ENCODE data around the gene RAD51. TPM values are rescaled to one million over a fixed set of nuclear protein-coding genes. Genes with fewer than 3 reads are reported as not detected.

RAD51 gene
- total and polyA plus RNA-seq, 2 donors (not counting 3 experiments of a cell fraction or from before 2014, with no cell fraction given) = 11.1 to 30.9 TPM

DNA sequence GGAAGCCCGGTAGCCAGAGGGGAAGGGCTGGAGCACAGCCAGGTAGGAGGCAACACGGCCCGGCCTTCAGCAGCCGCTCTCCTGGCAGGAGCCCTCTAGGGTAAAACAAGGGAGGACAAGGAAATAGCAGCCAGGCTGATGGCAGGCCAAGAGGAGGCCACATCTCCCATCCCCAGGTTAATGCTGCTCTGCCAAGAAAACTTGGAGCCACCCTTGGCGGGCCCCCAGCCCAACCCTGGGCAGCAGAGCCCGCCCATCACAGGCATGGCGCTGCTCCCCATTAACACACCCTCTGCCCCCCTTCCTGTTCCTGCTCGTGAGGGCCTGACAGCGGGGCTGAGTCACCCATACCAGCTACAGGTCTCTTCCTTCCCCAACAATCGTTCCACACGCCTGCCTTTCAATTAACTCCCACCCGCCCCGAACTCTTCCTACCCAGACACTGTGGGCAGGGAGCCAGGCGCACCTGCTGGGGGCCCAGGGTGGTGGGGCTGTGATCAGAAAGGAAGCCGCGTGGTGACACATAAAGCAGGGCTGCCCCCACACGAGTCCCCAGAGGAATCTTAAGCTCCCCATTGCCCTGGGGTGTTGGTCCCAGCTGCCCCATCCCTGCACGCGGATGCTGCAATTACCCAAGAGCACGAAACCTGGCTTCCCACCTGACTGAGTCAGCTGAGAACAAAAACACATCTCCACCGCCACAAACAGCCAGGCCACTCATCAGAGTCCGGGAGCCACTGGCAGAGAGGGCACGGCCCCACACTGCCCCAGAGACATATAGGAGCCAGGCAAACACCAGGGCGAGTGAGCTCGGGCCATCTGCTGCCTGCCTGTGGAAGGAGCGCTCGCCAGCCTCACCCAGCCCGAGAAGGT lies 74.5 kb downstream of the RAD51 start, which contains the start of gene C15orf62:
TSS of gene C15orf62 (plus strand) at position 707 of the 873 bp plus-strand sequence. CDS start 516 bp downstream, outside the sequence.
- TF ChIP-seq POLR2AphosphoS5 (IDR thresholded peaks at IDR 0.05; ENCODE audit: insufficient read depth, low read depth, low read length) = peak; percentile 23
- TF ChIP-seq FOS (IDR thresholded peaks at IDR 0.05; ENCODE audit: borderline replicate concordance, insufficient read depth, low read length) = peak; percentile 66
- TF ChIP-seq, protein P1, sequence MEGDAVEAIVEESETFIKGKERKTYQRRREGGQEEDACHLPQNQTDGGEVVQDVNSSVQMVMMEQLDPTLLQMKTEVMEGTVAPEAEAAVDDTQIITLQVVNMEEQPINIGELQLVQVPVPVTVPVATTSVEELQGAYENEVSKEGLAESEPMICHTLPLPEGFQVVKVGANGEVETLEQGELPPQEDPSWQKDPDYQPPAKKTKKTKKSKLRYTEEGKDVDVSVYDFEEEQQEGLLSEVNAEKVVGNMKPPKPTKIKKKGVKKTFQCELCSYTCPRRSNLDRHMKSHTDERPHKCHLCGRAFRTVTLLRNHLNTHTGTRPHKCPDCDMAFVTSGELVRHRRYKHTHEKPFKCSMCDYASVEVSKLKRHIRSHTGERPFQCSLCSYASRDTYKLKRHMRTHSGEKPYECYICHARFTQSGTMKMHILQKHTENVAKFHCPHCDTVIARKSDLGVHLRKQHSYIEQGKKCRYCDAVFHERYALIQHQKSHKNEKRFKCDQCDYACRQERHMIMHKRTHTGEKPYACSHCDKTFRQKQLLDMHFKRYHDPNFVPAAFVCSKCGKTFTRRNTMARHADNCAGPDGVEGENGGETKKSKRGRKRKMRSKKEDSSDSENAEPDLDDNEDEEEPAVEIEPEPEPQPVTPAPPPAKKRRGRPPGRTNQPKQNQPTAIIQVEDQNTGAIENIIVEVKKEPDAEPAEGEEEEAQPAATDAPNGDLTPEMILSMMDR (IDR thresholded peaks at IDR 0.05; ENCODE audit: extremely low read depth in 1 of 2, insufficient read depth in 1 of 2, low read depth in 1 of 2, low read length in 2 of 2) = no peak
- peak; percentile 2 for TF ChIP-seq JUN (IDR thresholded peaks at IDR 0.05; ENCODE audit: borderline replicate concordance, insufficient read depth, insufficient read length, low read depth)
- TF ChIP-seq POLR2A (IDR thresholded peaks at IDR 0.05; ENCODE audit: low read depth, low read length) = no peak
- FAIRE-seq (peak; percentile 94), DNase-seq (ENCODE audit: low read depth, low spot score) (peak; percentile 65)
- Histone ChIP-seq H3K4me3 (replicated peaks in 1 of 3; ENCODE audit: insufficient read depth in 1 of 3, low read depth in 1 of 3, low read length in 3 of 3) (no peak within 1 kb of the TSS), H3K27ac (ENCODE audit: insufficient read depth, low read depth, low read length) (peak within 1 kb of the TSS; percentile 46), H3K79me2 (ENCODE audit: control insufficient read depth, insufficient read depth, low read length) (no peaks in the 10 kb centered on the region), H3K4me2 (ENCODE audit: insufficient read depth, low read length) (peak within 1 kb of the TSS; percentile 57), H3K9me3 (replicated peaks; ENCODE audit: control insufficient read depth, insufficient read depth, low read length) (no peaks in the 10 kb centered on the region), H3K4me1 (ENCODE audit: control insufficient read depth, extremely low read depth, insufficient read depth, low read length) (peaks cover 29% of the 10 kb centered on the region), H3K9ac (replicated peaks; ENCODE audit: extremely low read depth, insufficient read depth, low read length) (peak within 1 kb of the TSS; percentile 24), H3K27me3 (ENCODE audit: control insufficient read depth in 2 of 2, insufficient read depth in 2 of 2, low read length in 2 of 2) (no peaks in the 10 kb centered on the region), H3K36me3 (ENCODE audit: control insufficient read depth in 2 of 2, extremely low read depth in 1 of 2, insufficient read depth in 2 of 2, low read length in 2 of 2) (peaks cover 0 to 12% of the 10 kb centered on the region in 2 experiments), H4K20me1 (replicated peaks; ENCODE audit: control insufficient read depth, extremely low read depth, insufficient read depth, low read length) (no peaks in the 10 kb centered on the region), H3K9me1 (replicated peaks; ENCODE audit: control insufficient read depth, extremely low read depth, insufficient read depth, low read length) (no peaks in the 10 kb centered on the region), H2AFZ (ENCODE audit: low read depth, low read length) (peak within 1 kb of the TSS; percentile 57)
- CTCF ChIA-PET = interaction anchor here (0.9 to 2.7 kb wide), 10 partner anchors 11 to 125 kb away, joined by 3 to 22 read pairs (median 7); partner anchors contain the start of genes DNAJC17, VPS18 and ZFYVE19
- no TSS peak for BruUV-seq (replicated peaks)
- dilution Hi-C loops (cut with MboI; ENCODE audit: extremely low pct_ligation_motif_present, low sequenced_read_pairs) = no loop called here
- POLR2A ChIA-PET = no interaction called here
- intact Hi-C loops (cut with micrococcal nuclease) = loop anchor here (1.0 to 2.0 kb wide), 3 partner anchors 14 to 24 kb away; partner anchors contain the start of gene RMDN3
